ENCODE measurements around the gene COPS6. TPM values are rescaled to one million over a fixed set of nuclear protein-coding genes. Genes with fewer than 3 reads are reported as not detected.

The COPS6 gene
- total RNA-seq, 4 donors from 2014 or later, result 18.3 to 61.3 (median 44.5) TPM

GRCh38 chr7:100079024-100079560 lies 9.7 kb upstream of the COPS6 start:
- intact Hi-C loops (cut with DNase I; ENCODE audit: low total_unique reads) (no loop called here), in situ Hi-C loops (cut with MboI; ENCODE audit: low pct_ligation_motif_present in 1 of 4, low pct_unique_long_range_greater_than_20kb in 1 of 4, low sequenced_read_pairs in 3 of 4) (loop anchor here in 1 of 4 donors (10.0 kb wide), 1 partner anchor 84 kb away; no protein-coding TSS in a partner anchor)
- Histone ChIP-seq H3K4me3 (peak overlapping the region in 1 of 4 donors; percentile 93), H3K4me1 (peaks cover 19 to 55% (median 53%) of the 10 kb centered on the region in 4 donors), H3K9me3 (no peaks in the 10 kb centered on the region), H3K36me3 (peaks cover 0 to 35% (median 15%) of the 10 kb centered on the region in 4 donors), H3K27ac (peak overlapping the region; percentile 94 to 97 (median 96)), H3K27me3 (no peaks in the 10 kb centered on the region)
- peak; percentile 78 for DNase-seq
- 40 to 50% methylated on average over 4 to 7 of the region's 7 CpGs for WGBS, 2 donors (ENCODE audit: low coverage in 1 of 2)
- TF ChIP-seq EP300 (IDR thresholded peaks at IDR 0.05; ENCODE audit: low read depth) (no peak), POLR2A (IDR thresholded peaks at IDR 0.05) (peak; percentile 47), POLR2AphosphoS5 (IDR thresholded peaks at IDR 0.05) (peak; percentile 18 to 81 (median 65))

DNA sequence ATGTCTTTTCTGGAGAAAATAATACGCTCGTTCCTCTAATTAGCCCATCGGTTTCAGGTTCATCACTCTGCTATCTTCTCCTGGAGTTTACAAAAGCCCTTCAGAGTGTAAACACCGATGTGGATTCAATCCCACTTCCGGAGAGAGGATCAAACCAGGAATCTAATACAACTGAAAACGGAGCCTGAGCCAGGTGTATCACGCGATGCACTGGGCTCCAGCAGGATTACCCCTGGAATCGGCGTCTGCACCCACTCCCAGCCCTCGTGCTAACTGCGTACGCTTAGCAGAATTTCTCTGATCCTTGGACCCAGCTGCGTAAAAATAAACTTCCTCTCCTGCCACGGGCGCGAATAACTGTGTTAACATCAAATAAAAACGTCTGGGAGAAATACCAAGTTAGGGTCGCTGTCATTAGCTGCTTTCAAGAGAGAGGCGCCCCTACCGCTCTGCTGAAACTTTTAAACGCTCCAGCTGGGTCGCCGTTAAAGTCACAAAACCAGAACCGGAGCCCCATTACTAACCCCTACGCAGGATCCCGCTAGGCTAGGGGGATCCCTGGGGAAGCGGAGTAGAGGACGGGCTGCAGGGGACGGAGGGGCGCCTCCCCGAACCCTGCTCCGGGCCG lies 7.7 kb upstream of the COPS6 start:
- no peaks in the 10 kb centered on the region for H3K27me3 ChIP-seq
- H3K9me3 ChIP-seq, result no peaks in the 10 kb centered on the region
- no peak for TF ChIP-seq EP300 (IDR thresholded peaks at IDR 0.05; ENCODE audit: low read depth)
- TF ChIP-seq POLR2A (IDR thresholded peaks at IDR 0.05), result no peak
- TF ChIP-seq POLR2AphosphoS5 (IDR thresholded peaks at IDR 0.05), result no peak
- TF ChIP-seq CTCF (IDR thresholded peaks at IDR 0.05), result no peak
- in situ Hi-C loops (cut with MboI; ENCODE audit: low pct_ligation_motif_present in 1 of 4, low pct_unique_long_range_greater_than_20kb in 1 of 4, low sequenced_read_pairs in 3 of 4) (no loop called here), intact Hi-C loops (cut with DNase I; ENCODE audit: low total_unique reads) (no loop called here)
- H3K36me3 ChIP-seq, result peaks cover 0 to 15% (median 5%) of the 10 kb centered on the region in 4 donors
- peak overlapping the region; percentile 93 to 99 (median 95) for H3K4me3 ChIP-seq
- 1 to 8% methylated on average over 3 to 34 of the region's 34 CpGs for WGBS, 2 donors (ENCODE audit: low coverage in 1 of 2)
- H3K27ac ChIP-seq, result peak overlapping the region; percentile 94 to 97 (median 96)
- DNase-seq, result no peak
- H3K4me1 ChIP-seq, result peaks cover 19 to 55% (median 53%) of the 10 kb centered on the region in 4 donors

DNA sequence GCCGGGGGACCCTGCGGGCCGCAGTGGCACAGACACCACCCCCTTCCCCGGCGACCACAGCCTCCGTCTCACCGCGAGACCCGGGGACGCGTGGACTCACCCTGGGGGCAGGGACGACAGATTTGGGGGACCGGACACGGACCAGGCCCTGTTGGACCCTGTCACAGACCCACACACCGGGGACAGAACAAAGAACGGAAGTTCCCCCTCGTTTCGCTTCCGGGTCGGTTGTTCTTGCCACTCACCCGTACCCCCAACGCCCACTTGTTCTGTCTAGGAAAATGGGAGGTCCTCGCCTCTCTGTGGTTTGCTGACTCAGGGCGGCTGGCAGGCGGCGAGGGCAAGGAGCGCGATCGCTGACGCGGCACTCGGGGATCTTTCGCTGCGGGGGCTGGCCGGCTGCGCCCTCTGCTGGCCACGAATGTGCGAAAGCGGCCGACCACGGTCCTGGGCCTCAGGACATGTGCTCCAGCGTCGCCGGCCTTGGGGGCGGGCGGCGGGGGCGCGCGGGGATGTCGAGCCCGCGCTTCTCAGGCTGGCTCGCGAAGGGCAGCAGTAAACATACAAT lies 7.2 kb upstream of the COPS6 start, which contains the start of gene ZNF3:
TSS of gene ZNF3 (minus strand) at position 189 of the 568 bp plus-strand sequence. CDS start 4,366 bp downstream, outside the sequence.
- TF ChIP-seq POLR2A (IDR thresholded peaks at IDR 0.05), result peak; percentile 87
- no peak for TF ChIP-seq EP300 (IDR thresholded peaks at IDR 0.05; ENCODE audit: low read depth)
- TF ChIP-seq CTCF (IDR thresholded peaks at IDR 0.05), result peak; percentile 87 to 98 (median 95)
- TF ChIP-seq POLR2AphosphoS5 (IDR thresholded peaks at IDR 0.05), result peak; percentile 69 to 91 (median 88)
- WGBS, 2 donors (ENCODE audit: low coverage in 1 of 2), result 0% methylated on average over 53 of the region's 55 CpGs; no CpG with 5 or more reads in 1 of the 2 donors
- in situ Hi-C loops (cut with MboI; ENCODE audit: low pct_ligation_motif_present in 1 of 4, low pct_unique_long_range_greater_than_20kb in 1 of 4, low sequenced_read_pairs in 3 of 4), result no loop called here
- H3K4me1 ChIP-seq, result peaks cover 19 to 54% (median 53%) of the 10 kb centered on the region in 4 donors
- peaks cover 0 to 9% (median 2%) of the 10 kb centered on the region in 4 donors for H3K36me3 ChIP-seq
- peak; percentile 98 for DNase-seq
- H3K27ac ChIP-seq, result peak within 1 kb of the TSS; percentile 94 to 97 (median 96)
- intact Hi-C loops (cut with DNase I; ENCODE audit: low total_unique reads), result no loop called here
- peak within 1 kb of the TSS; percentile 93 to 99 (median 95) for H3K4me3 ChIP-seq
- H3K27me3 ChIP-seq, result no peaks in the 10 kb centered on the region
- no peaks in the 10 kb centered on the region for H3K9me3 ChIP-seq

DNA sequence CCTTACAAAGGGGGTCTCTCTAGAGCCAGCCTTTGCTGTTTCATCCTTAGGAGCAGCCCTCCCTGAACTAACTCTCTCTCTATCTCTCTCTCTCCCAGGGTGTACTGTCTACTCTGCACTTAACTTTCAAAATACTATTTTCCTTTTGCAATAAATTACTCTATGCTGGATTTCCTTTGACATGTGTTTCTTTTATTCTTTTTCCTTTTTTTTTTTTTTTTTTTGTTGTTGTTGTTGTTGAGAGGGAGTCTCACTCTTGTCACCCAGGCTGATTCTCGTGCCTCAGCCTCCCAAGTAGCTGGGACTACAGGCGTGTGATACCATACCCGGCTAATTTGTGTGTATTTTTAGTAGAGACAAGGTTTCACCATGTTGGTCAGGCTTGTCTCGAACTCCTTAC lies 5.8 kb upstream of the COPS6 start:
- 72% methylated on average over 4 of the region's 4 CpGs; no CpG with 5 or more reads in 1 of the 2 donors for WGBS, 2 donors (ENCODE audit: low coverage in 1 of 2)
- Histone ChIP-seq H3K27me3 (no peaks in the 10 kb centered on the region), H3K4me1 (peaks cover 23 to 47% (median 45%) of the 10 kb centered on the region in 4 donors), H3K27ac (peak overlapping the region; percentile 94 to 97 (median 96)), H3K9me3 (no peaks in the 10 kb centered on the region), H3K36me3 (no peaks in the 10 kb centered on the region), H3K4me3 (no peak overlapping the region)
- no peak for DNase-seq
- in situ Hi-C loops (cut with MboI; ENCODE audit: low pct_ligation_motif_present in 1 of 4, low pct_unique_long_range_greater_than_20kb in 1 of 4, low sequenced_read_pairs in 3 of 4), result no loop called here
- intact Hi-C loops (cut with DNase I; ENCODE audit: low total_unique reads), result no loop called here
- TF ChIP-seq EP300 (IDR thresholded peaks at IDR 0.05; ENCODE audit: low read depth) (no peak), POLR2AphosphoS5 (IDR thresholded peaks at IDR 0.05) (no peak), POLR2A (IDR thresholded peaks at IDR 0.05) (no peak), CTCF (IDR thresholded peaks at IDR 0.05) (no peak)
